Measurements from ENCODE around the gene SLC35A4. TPM values are rescaled to one million over a fixed set of nuclear protein-coding genes. Genes with fewer than 3 reads are reported as not detected.

The SLC35A4 gene, protein sequence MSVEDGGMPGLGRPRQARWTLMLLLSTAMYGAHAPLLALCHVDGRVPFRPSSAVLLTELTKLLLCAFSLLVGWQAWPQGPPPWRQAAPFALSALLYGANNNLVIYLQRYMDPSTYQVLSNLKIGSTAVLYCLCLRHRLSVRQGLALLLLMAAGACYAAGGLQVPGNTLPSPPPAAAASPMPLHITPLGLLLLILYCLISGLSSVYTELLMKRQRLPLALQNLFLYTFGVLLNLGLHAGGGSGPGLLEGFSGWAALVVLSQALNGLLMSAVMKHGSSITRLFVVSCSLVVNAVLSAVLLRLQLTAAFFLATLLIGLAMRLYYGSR
- total RNA-seq (10 to 100 TPM; 55.5 to 92.1 (median 75.9) TPM), polyA plus RNA-seq (100 to 1,000 TPM in 1 of 2 donors, 10 to 100 TPM in 1; 39.2 to 118 TPM)
- long read RNA-seq, donor 1, transcript SLC35A4-202 (2 exons, 3,617 nt), result minor isoform, 5 of 62 reads
- long read RNA-seq, donor 1, transcript SLC35A4-201 (3 exons, 3,041 nt), result major isoform, 36 of 62 reads
- long read RNA-seq, donor 1, partial matches to known transcripts, result 20 of 62 reads
- long read RNA-seq, donor 1, other reads (novel, unspliced or antisense), result 1 of 62 reads
- long read RNA-seq, donor 2, transcript SLC35A4-202 (2 exons, 3,617 nt), result minor isoform, 6 of 159 reads
- long read RNA-seq, donor 2, transcript SLC35A4-201 (3 exons, 3,041 nt), result major isoform, 100 of 159 reads
- long read RNA-seq, donor 2, partial matches to known transcripts, result 48 of 159 reads
- long read RNA-seq, donor 2, other reads (novel, unspliced or antisense), result 5 of 159 reads
- long read RNA-seq, donor 3, transcript SLC35A4-201 (3 exons, 3,041 nt), result major isoform, 26 of 54 reads
- long read RNA-seq, donor 3, partial matches to known transcripts, result 26 of 54 reads
- long read RNA-seq, donor 3, other reads (novel, unspliced or antisense), result 0 of 54 reads

DNA sequence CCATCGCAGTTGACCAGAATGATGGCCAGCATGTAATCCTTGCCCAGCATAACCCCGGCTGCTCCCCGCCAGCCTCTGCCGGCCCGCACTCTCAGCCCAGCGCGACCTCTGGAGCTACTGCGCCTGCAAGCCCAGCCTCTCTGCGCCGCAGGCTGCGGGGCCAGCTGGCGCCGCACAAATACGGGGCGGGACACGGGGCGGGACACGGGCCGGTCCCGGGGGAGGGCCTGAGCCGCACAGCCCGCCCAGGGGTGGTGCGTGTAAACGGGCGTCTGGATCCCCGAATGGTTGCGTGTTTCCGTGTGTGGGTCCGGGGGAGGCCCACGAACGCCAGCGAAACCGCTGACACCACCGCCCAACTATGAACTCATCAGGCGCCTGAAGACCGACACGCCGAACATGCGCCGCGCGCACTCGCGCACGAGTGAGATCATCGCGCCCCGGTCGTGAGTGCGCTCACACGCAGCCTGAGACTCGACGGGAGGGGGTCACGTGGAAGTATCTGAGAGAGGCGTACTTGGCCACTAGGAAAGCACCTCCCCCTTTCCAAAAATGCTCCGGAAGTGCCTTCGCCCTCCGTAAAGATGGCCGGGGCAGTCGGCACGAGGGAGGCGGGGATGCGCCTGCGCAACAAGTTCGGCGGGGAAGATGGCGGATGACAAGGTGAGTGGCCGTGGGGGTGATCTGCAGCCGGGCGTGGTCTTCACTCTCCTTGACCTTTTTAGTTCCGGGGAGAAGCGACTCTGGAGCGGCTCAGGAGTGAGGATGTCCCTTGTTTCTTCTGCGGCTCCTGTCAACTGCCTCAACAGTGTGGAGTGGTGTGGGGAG is at the start of gene SLC35A4, which contains the start of gene APBB3:
Gene SLC35A4, plus strand, starts transcription at position 633 of the 828 bp plus-strand sequence. CDS start 2,342 bp downstream, outside the sequence.
Gene APBB3, minus strand, starts transcription at position 403 of the 828 bp plus-strand sequence. Its CDS starts 353 bp downstream, at position 50.
- ATAC-seq (peak; percentile 94 to 96 (median 94)), DNase-seq (peak; percentile 96 to 98 (median 98))
- Histone ChIP-seq H3K27me3 (no peaks in the 10 kb centered on the region), H3K4me1 (peaks cover 9 to 64% (median 45%) of the 10 kb centered on the region in 12 donors), H3K36me3 (peaks cover 0 to 51% (median 40%) of the 10 kb centered on the region in 9 donors), H3K4me3 (peak within 1 kb of the TSS; percentile 57 to 89 (median 76)), H3K9me3 (no peaks in the 10 kb centered on the region), H3K27ac (peak within 1 kb of the TSS; percentile 90 to 97 (median 94))
- intact Hi-C loops (cut with DNase I), result loop anchor here in 7 of 10 donors (1.0 to 10.0 kb wide), 6 partner anchors 17 to 140 kb away; partner anchors contain the start of genes TMCO6 (in 5 of the 7), CD14 (in 2 of the 7), EIF4EBP3 (in 2 of the 7) and ZMAT2 (in 1 of the 7)
- 0 to 1% (median 1%) methylated on average over 31 to 74 of the region's 74 CpGs for WGBS, 4 donors
- TF ChIP-seq, protein P1, sequence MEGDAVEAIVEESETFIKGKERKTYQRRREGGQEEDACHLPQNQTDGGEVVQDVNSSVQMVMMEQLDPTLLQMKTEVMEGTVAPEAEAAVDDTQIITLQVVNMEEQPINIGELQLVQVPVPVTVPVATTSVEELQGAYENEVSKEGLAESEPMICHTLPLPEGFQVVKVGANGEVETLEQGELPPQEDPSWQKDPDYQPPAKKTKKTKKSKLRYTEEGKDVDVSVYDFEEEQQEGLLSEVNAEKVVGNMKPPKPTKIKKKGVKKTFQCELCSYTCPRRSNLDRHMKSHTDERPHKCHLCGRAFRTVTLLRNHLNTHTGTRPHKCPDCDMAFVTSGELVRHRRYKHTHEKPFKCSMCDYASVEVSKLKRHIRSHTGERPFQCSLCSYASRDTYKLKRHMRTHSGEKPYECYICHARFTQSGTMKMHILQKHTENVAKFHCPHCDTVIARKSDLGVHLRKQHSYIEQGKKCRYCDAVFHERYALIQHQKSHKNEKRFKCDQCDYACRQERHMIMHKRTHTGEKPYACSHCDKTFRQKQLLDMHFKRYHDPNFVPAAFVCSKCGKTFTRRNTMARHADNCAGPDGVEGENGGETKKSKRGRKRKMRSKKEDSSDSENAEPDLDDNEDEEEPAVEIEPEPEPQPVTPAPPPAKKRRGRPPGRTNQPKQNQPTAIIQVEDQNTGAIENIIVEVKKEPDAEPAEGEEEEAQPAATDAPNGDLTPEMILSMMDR (IDR thresholded peaks at IDR 0.05), result no peak
- peak in 1 of 2 donors; percentile 83 for TF ChIP-seq POLR2A (IDR thresholded peaks at IDR 0.05)

- Histone ChIP-seq H3K27me3 (no peaks in the 10 kb centered on the region), H3K4me3 (no peak overlapping the region), H3K27ac (no peak overlapping the region), H3K9me3 (no peaks in the 10 kb centered on the region), H3K36me3 (peaks cover 2 to 78% (median 64%) of the 10 kb centered on the region in 9 donors), H3K4me1 (no peaks in the 10 kb centered on the region)
- intact Hi-C loops (cut with DNase I), result loop anchor here in 1 of 10 donors (10.0 kb wide), 1 partner anchor 89 kb away; no protein-coding TSS in a partner anchor
- TF ChIP-seq POLR2A (IDR thresholded peaks at IDR 0.05), result no peak
- TF ChIP-seq, protein P1 (IDR thresholded peaks at IDR 0.05), result no peak
- DNase-seq (no peak), ATAC-seq (no peak)
- 89 to 92% (median 90%) methylated on average over 2 of the region's 2 CpGs for WGBS, 4 donors
Measured at GRCh38 chr5:140524003-140524402, 40.6 kb upstream of the SLC35A4 start.

GRCh38 chr5:140540227-140540626 is 24.4 kb upstream of the SLC35A4 start:
- intact Hi-C loops (cut with DNase I), result no loop called here

More at GRCh38 chr5:140540227-140540626, 24.4 kb upstream of the SLC35A4 start:
- no peaks in the 10 kb centered on the region for H3K9me3 ChIP-seq
- WGBS, 4 donors, result 97 to 100% (median 97%) methylated on average over 1 of the region's 1 CpG
- H3K27me3 ChIP-seq, result no peaks in the 10 kb centered on the region
- H3K4me1 ChIP-seq, result peaks cover 0 to 13% (median 0%) of the 10 kb centered on the region in 12 donors
- ATAC-seq (no peak), DNase-seq (no peak)
- H3K27ac ChIP-seq, result no peak overlapping the region
- H3K4me3 ChIP-seq, result no peak overlapping the region
- no peak for TF ChIP-seq POLR2A (IDR thresholded peaks at IDR 0.05)
- TF ChIP-seq, protein P1 (IDR thresholded peaks at IDR 0.05), result no peak
- peaks cover 0 to 100% (median 97%) of the 10 kb centered on the region in 9 donors for H3K36me3 ChIP-seq

All from heart left ventricle (tissue), 16 donors.